IMR-90 (cell line): ENCODE measurements around the gene PODNL1. TPM values are rescaled to one million over a fixed set of nuclear protein-coding genes. Genes with fewer than 3 reads are reported as not detected.

Source experiments
- ATAC-seq: fragments of 200-7000 bp; cut with Tn5 transposase; 2 replicates; pipeline ENCODE4 v1.9.1; 2020; ENCODE audit warnings: low read depth, mild to moderate bottlenecking, moderate library complexity
- BruUV-seq: library from RNA; stranded (reverse); fragments of 400-500 nt; replicated peaks from 2 replicates; lab custom pipeline; 2021; lab: Mats Ljungman, UMichigan
- CTCF ChIA-PET: fragments of 300-600 bp; formaldehyde crosslinking; extraction: SDS; loops from one replicate; lab custom pipeline; 2021; ENCODE audit warnings: antibody characterized with exemption; lab: Yijun Ruan, JAX
- POLR2A ChIA-PET: fragments of 300-600 bp; sonication (Branson Sonifier 250); formaldehyde crosslinking; loops from one replicate; lab custom pipeline; 2022; ENCODE audit warnings: antibody characterized with exemption; ENCODE audit not compliant: unreplicated experiment; lab: Charles Lee
- DNase-seq: peaks from one replicate; pipeline ENCODE4 v3.0.0; 2013
- H2AFZ ChIP-seq: replicated peaks from 2 replicates; pipeline ENCODE3; 2013; ENCODE audit warnings: low read length, mild to moderate bottlenecking; ENCODE audit not compliant: poor library complexity
- H2AK5ac ChIP-seq: 2 replicates; pipeline ENCODE4 v1.6.1; 2013; ENCODE audit warnings: low read depth, low read length, inconsistent platforms
- H2AK9ac ChIP-seq: replicated peaks from 2 replicates; pipeline ENCODE3; 2013; ENCODE audit warnings: mild to moderate bottlenecking, low read depth, low read length, moderate library complexity; ENCODE audit not compliant: poor library complexity
- H2BK120ac ChIP-seq: 2 replicates; pipeline ENCODE4 v1.6.1; 2013; ENCODE audit warnings: low read depth, low read length, inconsistent platforms
- H2BK15ac ChIP-seq: 3 replicates; pipeline ENCODE4 v1.6.1; 2013; ENCODE audit warnings: low read depth, low read length, inconsistent platforms
- H2BK20ac ChIP-seq: 2 replicates; pipeline ENCODE4 v1.6.1; 2013; ENCODE audit warnings: low read depth, mild to moderate bottlenecking, inconsistent platforms, low read length, moderate library complexity
- H2BK5ac ChIP-seq: 2 replicates; pipeline ENCODE4 v1.6.1; 2013; ENCODE audit warnings: mild to moderate bottlenecking, low read depth, low read length, inconsistent platforms; ENCODE audit not compliant: poor library complexity, severe bottlenecking
- H3K14ac ChIP-seq: replicated peaks from 2 replicates; pipeline ENCODE4 v1.6.1; 2013; ENCODE audit warnings: low read depth, low read length, inconsistent platforms
- H3K18ac ChIP-seq: 2 replicates; pipeline ENCODE4 v1.6.1; 2013; ENCODE audit warnings: low read depth, low read length, control low read depth
- H3K23ac ChIP-seq: 2 replicates; pipeline ENCODE4 v1.6.1; 2013; ENCODE audit warnings: low read depth, low read length, inconsistent platforms
- H3K27ac ChIP-seq: 2 replicates; pipeline ENCODE4 v1.5.1; 2013; ENCODE audit warnings: mild to moderate bottlenecking, control low read depth, low read length; ENCODE audit not compliant: insufficient read depth
- H3K27me3 ChIP-seq: 2 replicates; pipeline ENCODE4 v1.6.1; 2013; ENCODE audit warnings: low read length; ENCODE audit not compliant: control insufficient read depth, insufficient read depth
- H3K36me3 ChIP-seq: 2 replicates; pipeline ENCODE4 v1.6.1; 2013; ENCODE audit warnings: low read length, mixed read lengths; ENCODE audit not compliant: control insufficient read depth, insufficient read depth
- H3K4ac ChIP-seq: 2 replicates; pipeline ENCODE4 v1.6.1; 2013; ENCODE audit warnings: low read depth, low read length, inconsistent platforms
- H3K4me1 ChIP-seq: 2 replicates; pipeline ENCODE4 v1.6.1; 2013; ENCODE audit warnings: low read length, mixed read lengths; ENCODE audit not compliant: control insufficient read depth, insufficient read depth
- H3K4me2 ChIP-seq: 2 replicates; pipeline ENCODE4 v1.6.1; 2013; ENCODE audit warnings: low read depth, mild to moderate bottlenecking, control low read depth, low read length, moderate library complexity
- H3K4me3 ChIP-seq: 2 replicates; pipeline ENCODE4 v1.5.1; 2013; ENCODE audit warnings: low read depth, mild to moderate bottlenecking, control low read depth, low read length, moderate library complexity; ENCODE audit not compliant: insufficient read depth
- H3K56ac ChIP-seq: 2 replicates; pipeline ENCODE4 v1.6.1; 2013; ENCODE audit warnings: low read length, inconsistent platforms; ENCODE audit not compliant: insufficient read depth; ENCODE audit errors: extremely low read depth
- H3K79me1 ChIP-seq, 2 experiments: 2 replicates each; pipeline ENCODE4 v1.6.1; 2013; ENCODE audit warnings: low read length in 2 of 2, inconsistent platforms in 1 of 2, low read depth in 1 of 2
- H3K9ac ChIP-seq: 2 replicates; pipeline ENCODE4 v1.6.1; 2013; ENCODE audit warnings: low read depth, low read length, control low read depth
- H3K9me1 ChIP-seq: 2 replicates; pipeline ENCODE4 v1.6.1; 2013; ENCODE audit warnings: low read length, inconsistent platforms; ENCODE audit not compliant: insufficient read depth
- H3K9me3 ChIP-seq: 2 replicates; pipeline ENCODE4 v1.6.1; 2013; ENCODE audit warnings: low read length; ENCODE audit not compliant: control insufficient read depth, insufficient read depth
- H4K20me1 ChIP-seq: 2 replicates; pipeline ENCODE4 v1.6.1; 2013; ENCODE audit warnings: low read length, inconsistent platforms; ENCODE audit not compliant: insufficient read depth
- H4K5ac ChIP-seq: 2 replicates; pipeline ENCODE4 v1.6.1; 2013; ENCODE audit warnings: mild to moderate bottlenecking, low read depth, low read length, control low read depth
- H4K8ac ChIP-seq, 2 experiments: 2 replicates each; pipeline ENCODE4 v1.6.1; 2013; ENCODE audit warnings: low read depth in 2 of 2, low read length in 2 of 2, control low read depth in 1 of 2, inconsistent platforms in 1 of 2
- H4K91ac ChIP-seq: 2 replicates; pipeline ENCODE4 v1.6.1; 2013; ENCODE audit warnings: low read depth, low read length, inconsistent platforms; ENCODE audit not compliant: insufficient read depth
- BHLHE40 ChIP-seq: fragments of 150-350 bp; IDR thresholded peaks from 2 replicates; pipeline ENCODE4 v1.6.1; 2016; ENCODE audit warnings: mild to moderate bottlenecking, low read depth, low read length
- CHD1 ChIP-seq: IDR thresholded peaks from 2 replicates; pipeline ENCODE4 v1.6.1; 2012; ENCODE audit warnings: low read depth, low read length, improper control_type of control experiment
- MAFK ChIP-seq: IDR thresholded peaks from 2 replicates; pipeline ENCODE4 v1.6.1; 2012; ENCODE audit warnings: low read depth, low read length, improper control_type of control experiment
- MAZ ChIP-seq: IDR thresholded peaks from 2 replicates; pipeline ENCODE4 v1.6.1; 2012; ENCODE audit warnings: low read depth, mild to moderate bottlenecking, low read length, improper control_type of control experiment, moderate library complexity, borderline replicate concordance
- MXI1 ChIP-seq: IDR thresholded peaks from 2 replicates; pipeline ENCODE4 v1.6.1; 2012; ENCODE audit warnings: low read depth, mild to moderate bottlenecking, low read length, moderate library complexity, borderline replicate concordance
- NFE2L2 ChIP-seq: fragments of 150-350 bp; IDR thresholded peaks from 2 replicates; pipeline ENCODE4 v1.6.1; 2016; ENCODE audit warnings: low read depth, mild to moderate bottlenecking, low read length
- RAD21 ChIP-seq: IDR thresholded peaks from 2 replicates; pipeline ENCODE4 v1.6.1; 2012; ENCODE audit warnings: low read length, improper control_type of control experiment
- RCOR1 ChIP-seq: IDR thresholded peaks from 2 replicates; pipeline ENCODE4 v1.6.1; 2012; ENCODE audit warnings: mild to moderate bottlenecking, low read length, improper control_type of control experiment; ENCODE audit not compliant: insufficient replicate concordance
- RFX5 ChIP-seq: IDR thresholded peaks from 2 replicates; pipeline ENCODE4 v1.8.0; 2012; ENCODE audit warnings: low read depth, mild to moderate bottlenecking, low read length, moderate library complexity
- WGBS, 2 experiments: methylation state at CpG; one replicate each; pipeline versions ENCODE4 v1.1.5 to v1.1.7; 2013; ENCODE audit warnings: missing lambda C conversion rate in 2 of 2; ENCODE audit not compliant: insufficient read length in 1 of 2; ENCODE audit errors: extremely low coverage in 2 of 2; 5-methylcytosine and 5-hydroxymethylcytosine counted together
- dilution Hi-C: fragments of 300-500 bp; cut with HindIII; formaldehyde crosslinking; loops from one replicate; pipeline ENCODE4 v1.14.3; 2018; ENCODE audit warnings: low sequenced_read_pairs; ENCODE audit not compliant: unreplicated experiment
- in situ Hi-C: fragments of 300-500 bp; cut with MboI; formaldehyde crosslinking; loops from 3 replicates; pipeline ENCODE4 v1.14.3; 2019; ENCODE audit warnings: low sequenced_read_pairs, inconsistent platforms, mixed read lengths
- intact Hi-C: fragments of 100-400 bp; cut with micrococcal nuclease; formaldehyde crosslinking; loops from 2 replicates; pipeline ENCODE4 v1.10.0; 2022
- polyA plus RNA-seq, 3 experiments: library from polyadenylated mRNA; depleted of rRNA; stranded (reverse); fragments of >200 nt; gene quantifications; 2 replicates each; pipeline ENCODE4 v1.2.3, GENCODE V29; 2012; ENCODE audit warnings: low replicate concordance in 1 of 3
- total RNA-seq: library from RNA; depleted of rRNA; stranded (reverse); fragments of >200 nt; gene quantifications from 2 replicates; pipeline ENCODE4 v1.2.3, GENCODE V29; 2012
- TF ChIP-seq, protein P1 (sequence below): conservative IDR thresholded peaks from 2 replicates; pipeline ENCODE4 v1.5.1; 2012; ENCODE audit warnings: mild to moderate bottlenecking, low read depth, low read length, improper control_type of control experiment

PODNL1 gene
- total and polyA plus RNA-seq, 2 of the 4 experiments (the other 2 are of a cell fraction), result under 0.01 to 2.4 TPM

GRCh38 chr19:13892870-13893269 is 45.3 kb downstream of the PODNL1 start:
- Histone ChIP-seq H4K5ac (no peak overlapping the region), H3K9me1 (no peaks in the 10 kb centered on the region), H3K56ac (no peak overlapping the region), H3K9ac (no peak overlapping the region), H3K4me2 (no peak overlapping the region), H3K4me1 (no peaks in the 10 kb centered on the region), H4K91ac (no peak overlapping the region), H2AK5ac (no peak overlapping the region), H3K4me3 (no peak overlapping the region), H2BK120ac (no peak overlapping the region), H4K8ac (no peak overlapping the region), H2AFZ (no peak overlapping the region), H3K9me3 (no peaks in the 10 kb centered on the region), H2BK20ac (no peak overlapping the region), H3K79me1 (no peaks in the 10 kb centered on the region), H3K18ac (no peak overlapping the region), H2BK15ac (no peak overlapping the region), H3K23ac (no peak overlapping the region), H3K14ac (no peak overlapping the region), H3K27me3 (no peaks in the 10 kb centered on the region; the same call in 1 of the 2 replicates), H2BK5ac (no peak overlapping the region), H3K36me3 (no peaks in the 10 kb centered on the region), H3K27ac (no peak overlapping the region), H4K20me1 (no peaks in the 10 kb centered on the region), H2AK9ac (no peak overlapping the region), H3K4ac (no peak overlapping the region)
- ChIA-PET CTCF (interaction anchor here (1.2 kb wide), 1 partner anchor 10 kb away, joined by 3 read pairs; no protein-coding TSS in a partner anchor), POLR2A (no interaction called here)
- dilution Hi-C loops (no loop called here), in situ Hi-C loops (loop anchor here (25.0 kb wide), 1 partner anchor 444 kb away; no protein-coding TSS in a partner anchor), intact Hi-C loops (no loop called here)
- TF ChIP-seq RAD21 (no peak), MAFK (no peak), BHLHE40 (no peak), RCOR1 (no peak), CHD1 (no peak), NFE2L2 (no peak), RFX5 (no peak), MAZ (no peak), MXI1 (no peak)
- TF ChIP-seq, protein P1, sequence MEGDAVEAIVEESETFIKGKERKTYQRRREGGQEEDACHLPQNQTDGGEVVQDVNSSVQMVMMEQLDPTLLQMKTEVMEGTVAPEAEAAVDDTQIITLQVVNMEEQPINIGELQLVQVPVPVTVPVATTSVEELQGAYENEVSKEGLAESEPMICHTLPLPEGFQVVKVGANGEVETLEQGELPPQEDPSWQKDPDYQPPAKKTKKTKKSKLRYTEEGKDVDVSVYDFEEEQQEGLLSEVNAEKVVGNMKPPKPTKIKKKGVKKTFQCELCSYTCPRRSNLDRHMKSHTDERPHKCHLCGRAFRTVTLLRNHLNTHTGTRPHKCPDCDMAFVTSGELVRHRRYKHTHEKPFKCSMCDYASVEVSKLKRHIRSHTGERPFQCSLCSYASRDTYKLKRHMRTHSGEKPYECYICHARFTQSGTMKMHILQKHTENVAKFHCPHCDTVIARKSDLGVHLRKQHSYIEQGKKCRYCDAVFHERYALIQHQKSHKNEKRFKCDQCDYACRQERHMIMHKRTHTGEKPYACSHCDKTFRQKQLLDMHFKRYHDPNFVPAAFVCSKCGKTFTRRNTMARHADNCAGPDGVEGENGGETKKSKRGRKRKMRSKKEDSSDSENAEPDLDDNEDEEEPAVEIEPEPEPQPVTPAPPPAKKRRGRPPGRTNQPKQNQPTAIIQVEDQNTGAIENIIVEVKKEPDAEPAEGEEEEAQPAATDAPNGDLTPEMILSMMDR, result no peak
- BruUV-seq, result no TSS peak
- ATAC-seq (no peak), DNase-seq (no peak)
- 93% methylated on average over 2 of the region's 9 CpGs; no CpG with 5 or more reads in 1 of the 2 experiments for WGBS, 2 experiments
